ENCODE measurements around the gene FAM168A.
"Not testable (repeated sequence)": the region's sequence is repeated elsewhere in the genome, so short reads cannot be mapped to it uniquely, and the experiment has no call there.

FAM168A gene

DNA sequence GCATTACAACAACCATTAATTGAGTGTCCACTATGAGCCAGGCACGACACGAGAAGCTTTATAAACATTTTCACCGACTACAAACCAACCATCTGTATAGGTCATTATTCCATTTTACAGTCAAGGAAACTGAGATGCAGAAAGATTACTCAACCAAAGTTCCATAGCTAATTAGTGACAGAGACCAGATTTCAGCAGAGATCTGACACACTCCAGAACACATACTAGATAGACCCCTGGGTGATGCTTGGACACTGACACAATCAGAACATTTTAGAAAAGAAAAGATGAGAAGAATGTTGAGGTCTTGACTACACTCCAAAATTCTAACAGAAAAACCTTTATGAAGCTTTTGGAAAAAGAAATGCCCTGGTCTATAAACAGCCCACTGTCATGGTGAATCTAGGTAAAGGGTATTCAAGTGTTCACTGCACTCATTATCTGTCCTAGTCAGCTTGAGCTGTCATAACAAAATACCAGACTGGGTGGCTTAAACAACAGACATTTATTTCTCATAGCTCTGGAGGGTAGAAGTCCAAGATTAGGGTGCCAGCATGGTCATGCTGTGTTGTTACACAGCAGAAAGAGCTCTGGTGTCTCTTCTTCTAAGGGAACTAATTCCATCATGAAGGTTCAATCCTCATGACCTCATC, 132.8 kb downstream of the FAM168A start:
- DNase-seq = no peak

GRCh38 chr11:73464347-73464746, 133.6 kb downstream of the FAM168A start:
- no peak for DNase-seq

GRCh38 chr11:73463359-73463758, 134.6 kb downstream of the FAM168A start:
- DNase-seq = no peak

GRCh38 chr11:73461964-73462363, 135.9 kb downstream of the FAM168A start:
- DNase-seq = no peak

GRCh38 chr11:73461335-73461840, 136.5 kb downstream of the FAM168A start:
- DNase-seq = no peak

- DNase-seq = no peak
Measured at GRCh38 chr11:73458201-73458600, 139.7 kb downstream of the FAM168A start.

DNA sequence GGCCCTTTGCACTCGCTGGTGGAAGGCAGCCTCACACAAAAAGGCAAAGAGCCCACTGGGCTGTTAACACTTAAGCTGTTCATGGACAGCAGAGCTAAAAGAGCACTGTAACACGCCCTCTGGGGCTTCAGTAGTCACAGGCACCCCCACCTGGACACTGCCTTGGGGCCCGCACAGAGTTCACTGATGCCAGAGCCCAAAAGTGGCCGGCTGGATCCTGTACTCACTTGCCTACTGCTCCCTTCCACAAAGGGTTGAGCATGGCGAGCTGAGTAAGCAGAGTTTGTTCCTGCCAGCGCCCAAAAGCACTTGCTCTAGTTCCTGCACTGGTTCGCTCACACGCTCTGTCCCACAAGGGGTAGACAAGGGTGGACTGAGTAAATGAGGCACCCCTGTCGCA, 142.9 kb downstream of the FAM168A start:
- DNase-seq = no peak

- no peak for DNase-seq
Measured at GRCh38 chr11:73453562-73453961, 144.3 kb downstream of the FAM168A start.

DNA sequence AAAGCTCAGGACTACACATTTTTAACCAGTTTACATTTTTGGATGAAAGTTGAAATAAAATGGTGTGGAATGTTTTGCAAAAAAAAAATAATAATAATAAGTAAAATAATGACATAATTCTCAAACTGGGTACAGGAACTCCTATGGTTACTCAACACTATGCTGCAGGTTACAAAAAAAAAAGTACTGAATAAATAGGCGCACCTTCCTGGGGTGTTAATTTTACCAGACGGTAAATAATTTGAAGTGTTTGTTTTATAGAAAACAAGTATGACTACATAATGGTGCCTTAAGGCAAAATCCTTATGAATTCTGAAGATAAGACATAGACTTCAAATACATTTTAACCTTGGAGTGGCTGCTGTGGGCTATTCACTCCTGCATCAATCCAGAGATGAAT, 145.2 kb downstream of the FAM168A start:
- DNase-seq = no peak

DNA sequence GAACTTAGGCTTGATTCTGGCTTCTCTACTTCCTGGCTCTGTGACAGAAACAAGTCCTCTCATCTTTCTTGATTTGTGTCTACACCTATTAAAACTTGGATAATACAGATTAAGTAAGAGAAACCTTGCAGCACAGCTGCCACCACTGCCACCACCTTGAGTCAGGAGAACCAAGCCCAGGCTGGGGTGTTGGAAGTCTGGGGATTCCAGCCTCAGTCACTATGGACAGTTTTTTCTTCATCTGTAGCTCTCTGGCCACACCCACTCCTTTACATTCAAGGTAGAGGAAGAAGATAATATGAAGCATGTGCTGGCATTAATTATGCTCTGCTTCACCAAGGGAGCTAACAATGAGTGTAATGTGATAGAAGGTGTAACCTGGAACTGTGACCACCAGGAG, 146.0 kb downstream of the FAM168A start:
- no peak for DNase-seq

DNA sequence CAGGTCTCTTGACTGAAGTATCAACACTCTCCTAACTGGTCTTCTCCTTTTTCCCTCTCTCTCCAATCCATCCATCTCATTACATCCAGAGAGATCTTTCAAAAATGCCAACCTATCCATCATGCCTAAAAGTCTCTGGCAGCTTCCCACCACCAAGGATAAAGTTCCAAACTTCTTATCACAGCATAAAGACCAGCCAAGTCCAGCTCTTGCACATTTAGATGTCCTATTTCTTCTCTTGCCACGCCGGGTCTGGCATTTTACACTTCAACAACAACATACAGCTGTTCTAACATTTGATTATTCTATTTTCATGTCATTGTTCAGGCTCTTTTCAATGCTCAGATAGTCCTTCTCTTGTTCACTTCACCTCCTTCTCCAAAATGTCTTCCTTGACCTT, 151.1 kb downstream of the FAM168A start:
- DNase-seq = no peak

GRCh38 chr11:73445980-73446379, 151.9 kb downstream of the FAM168A start:
- no peak for DNase-seq

DNA sequence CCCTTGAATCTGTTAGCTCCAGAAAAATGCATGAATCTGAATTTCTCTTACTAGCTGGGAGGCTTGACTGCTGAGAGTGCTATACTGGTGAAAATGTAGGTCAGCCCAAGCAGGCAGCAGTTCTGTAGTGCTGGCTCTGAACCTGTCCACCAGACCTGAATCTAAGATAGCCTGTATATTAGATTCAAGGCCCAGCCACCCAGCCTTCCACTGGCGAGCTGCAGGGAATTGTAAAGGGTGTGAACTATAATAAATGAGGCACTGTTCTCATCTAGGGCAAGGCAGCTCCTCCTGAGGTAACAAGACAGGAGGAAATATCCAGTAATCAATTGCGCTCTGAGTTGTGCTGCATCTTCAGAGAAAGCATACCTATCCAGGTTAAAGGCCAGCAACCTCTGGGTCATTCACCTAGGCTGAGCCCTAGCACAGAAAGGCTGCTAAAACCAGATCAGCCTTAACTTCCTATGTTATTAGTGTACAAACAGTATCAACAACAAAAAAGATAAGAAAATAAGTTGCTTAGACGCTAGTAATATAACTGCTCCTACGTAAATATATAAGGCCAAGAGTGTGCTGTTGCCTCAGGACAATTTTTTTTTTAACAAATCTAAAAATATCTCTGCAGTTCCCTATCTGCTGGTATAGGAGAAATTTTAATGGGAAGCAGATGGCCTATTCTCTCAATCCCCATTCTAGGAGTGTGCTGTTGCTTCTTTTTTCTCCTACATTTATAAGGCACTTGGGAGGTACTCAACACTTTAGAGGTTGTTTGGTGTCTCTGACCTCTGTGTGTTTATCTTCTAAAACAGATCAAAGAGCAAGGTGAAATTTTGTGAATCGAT, 158.7 kb downstream of the FAM168A start:
- no peak for DNase-seq

DNA sequence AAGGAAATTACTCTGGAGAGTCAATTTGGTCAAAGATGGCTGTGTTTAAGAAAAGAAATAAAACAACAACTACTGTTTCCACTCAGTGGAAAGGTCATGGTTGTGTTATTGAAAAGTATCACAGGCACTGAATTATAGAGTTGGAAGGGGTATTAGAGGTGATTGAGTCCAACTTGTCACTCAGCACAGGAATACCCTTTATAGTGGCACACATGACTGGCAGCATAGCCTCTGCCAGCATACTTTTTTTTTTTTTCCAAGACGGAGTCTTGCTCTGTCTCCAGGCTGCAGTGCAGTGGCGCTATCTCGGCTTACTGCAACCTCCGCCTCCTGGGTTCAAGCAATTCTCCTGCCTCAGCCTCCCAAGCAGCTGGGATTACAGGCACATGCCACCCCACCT, 161.1 kb downstream of the FAM168A start:
- not testable (repeated sequence) for DNase-seq

GRCh38 chr11:73431396-73431795, 166.5 kb downstream of the FAM168A start:
- DNase-seq = no peak

DNA sequence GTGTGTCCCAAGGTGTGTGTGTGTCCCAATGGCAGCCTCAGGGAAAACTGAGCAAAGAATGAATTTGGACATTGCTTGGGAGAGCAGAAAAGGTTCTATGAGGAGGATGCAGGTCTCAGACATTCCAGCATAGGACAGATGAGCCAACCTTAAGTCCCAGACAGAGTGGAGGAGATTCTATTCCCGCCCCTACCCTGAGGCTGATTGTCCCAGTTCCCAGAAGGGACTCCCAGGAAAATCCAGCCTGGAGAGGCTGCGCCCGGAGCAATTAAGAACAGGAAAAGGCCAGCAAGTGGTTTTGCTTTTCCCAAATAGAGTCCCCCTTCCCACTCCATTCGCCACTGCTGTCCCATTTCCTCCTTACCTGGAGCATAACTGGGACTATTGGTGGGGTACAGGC, 167.6 kb downstream of the FAM168A start:
- DNase-seq = no peak

- DNase-seq = no peak
Measured at GRCh38 chr11:73429121-73429750, 168.7 kb downstream of the FAM168A start.

DNA sequence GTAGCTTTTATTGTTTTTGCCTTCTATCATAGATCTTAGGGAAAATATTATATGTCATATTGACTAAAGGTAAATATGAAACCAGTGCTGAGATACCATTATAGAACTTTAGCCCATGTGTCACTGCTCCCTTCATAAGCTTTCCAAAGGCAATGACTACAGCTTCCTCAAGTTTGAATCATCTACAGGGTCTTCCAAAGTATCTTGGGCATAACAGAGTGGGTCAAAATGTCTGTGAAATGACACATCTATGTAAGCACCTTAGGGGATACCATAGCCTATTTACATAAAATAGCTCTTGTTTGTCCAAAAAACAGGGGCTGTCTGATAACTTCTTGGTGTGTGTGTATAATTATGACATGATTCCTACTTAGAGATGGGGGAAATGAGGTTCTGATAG, 169.2 kb downstream of the FAM168A start:
- no peak for DNase-seq

GRCh38 chr11:73428227-73428626, 169.7 kb downstream of the FAM168A start:
- no peak for DNase-seq

DNA sequence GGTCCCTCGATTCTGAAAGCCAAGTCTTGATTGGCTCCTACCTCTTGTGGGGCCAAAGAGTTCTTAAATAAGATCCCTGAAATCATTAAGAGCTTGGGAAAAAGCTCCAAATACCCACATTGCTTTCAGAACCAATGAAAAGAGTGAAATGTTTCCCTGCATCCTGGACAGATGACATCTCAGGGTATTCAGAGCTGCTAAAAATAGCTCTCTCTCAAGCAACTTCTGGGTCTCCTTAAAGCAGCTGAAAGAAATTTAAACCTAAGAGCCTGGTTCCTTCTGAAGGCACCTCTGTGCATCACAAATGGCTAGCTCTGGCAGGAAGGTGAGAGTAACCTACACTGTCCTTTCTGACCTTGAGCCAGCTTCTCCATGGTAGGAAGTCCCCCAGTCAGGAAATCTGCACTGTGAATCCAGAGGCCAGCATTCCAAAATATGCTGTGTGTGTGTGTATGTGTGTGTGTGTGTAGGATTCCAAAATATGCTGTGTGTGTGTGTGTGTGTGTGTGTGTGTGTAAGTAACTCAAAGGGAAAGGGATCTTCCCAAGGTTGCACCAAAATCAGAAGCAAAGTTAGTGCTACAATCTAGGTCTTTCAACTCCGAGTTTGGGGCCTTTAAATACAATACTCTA, 171.6 kb downstream of the FAM168A start:
- no peak for DNase-seq

DNA sequence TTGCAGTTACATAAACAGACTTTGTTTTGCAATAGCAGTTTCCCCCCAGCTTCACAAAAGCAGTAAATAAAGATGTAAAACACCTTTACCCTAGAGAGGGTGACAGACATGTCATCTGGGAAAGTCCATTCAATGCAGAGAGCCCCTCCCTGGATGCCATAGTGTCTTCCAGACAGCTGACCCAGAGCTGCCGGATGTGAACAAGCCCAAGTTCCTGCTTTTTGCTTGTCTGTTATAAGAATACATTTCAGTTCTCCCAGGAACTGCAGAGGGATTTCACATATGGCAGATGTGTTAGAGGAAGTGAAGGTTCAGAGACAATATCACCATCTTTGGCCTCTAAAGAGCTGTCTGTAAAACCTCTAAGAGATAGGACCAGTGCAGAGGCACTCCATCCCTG, 172.8 kb downstream of the FAM168A start:
- no peak for DNase-seq

DNA sequence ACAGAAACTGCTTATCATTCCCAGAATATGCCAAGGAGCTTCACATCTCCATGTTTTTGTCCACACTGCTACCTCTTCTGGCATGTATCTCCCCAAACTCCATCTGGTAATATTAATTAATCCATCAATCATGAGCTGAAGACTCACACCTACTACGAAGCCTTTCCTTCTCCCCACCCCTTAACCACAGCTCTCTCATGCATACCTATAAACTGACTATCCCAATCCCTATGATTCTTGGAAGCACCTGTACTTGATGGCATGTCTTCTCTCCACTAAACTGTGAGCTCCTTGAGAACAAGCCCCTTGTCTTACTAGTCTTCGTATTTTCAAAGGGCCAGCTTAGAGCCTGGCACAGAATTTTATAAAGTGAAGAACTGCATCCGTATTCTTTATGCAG, 174.4 kb downstream of the FAM168A start:
- no peak for DNase-seq

DNA sequence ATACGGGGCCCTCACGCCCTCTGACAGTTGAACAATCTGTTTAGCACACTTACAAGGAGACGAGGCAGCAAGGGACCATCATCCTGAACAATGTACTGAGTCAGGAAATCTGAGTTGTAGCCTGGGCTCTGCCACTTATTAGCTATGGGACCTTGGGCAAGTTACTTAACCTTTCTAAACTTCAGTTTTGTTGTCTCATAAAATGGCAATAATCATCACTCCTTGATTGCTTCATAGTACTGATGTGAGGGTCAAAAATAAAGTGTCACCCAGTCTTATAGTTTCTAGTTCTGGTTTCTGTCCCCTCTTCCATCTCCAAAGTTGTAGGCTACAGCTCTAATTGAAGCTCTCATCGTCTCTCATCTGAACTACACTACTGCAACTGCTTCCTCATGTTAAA, 175.0 kb downstream of the FAM168A start:
- DNase-seq = no peak
